Ovary (tissue), 9 donors: Measurements from ENCODE around the gene DHRS4L2. TPM values are rescaled to one million over a fixed set of nuclear protein-coding genes. Genes with fewer than 3 reads are reported as not detected.
"Not testable (repeated sequence)": the region's sequence is repeated elsewhere in the genome, so short reads cannot be mapped to it uniquely, and the experiment has no call there.

Source experiments
- DNase-seq, 5 donors: peaks; one replicate each; pipeline ENCODE4 v3.0.0-alpha.2; 2019 to 2020
- H3K27ac ChIP-seq, 2 donors: fragments of 200-600 bp; one replicate each; pipeline versions ENCODE4 v1.5.1 to v1.8.0; 2019 to 2022
- H3K27me3 ChIP-seq: fragments of 200-600 bp; one replicate; pipeline ENCODE4 v1.8.0; 2022
- H3K36me3 ChIP-seq: fragments of 200-600 bp; sonication (generic); one replicate; pipeline ENCODE4 v1.5.1; 2019
- H3K4me1 ChIP-seq: one replicate; pipeline ENCODE4 v1.8.1; 2013; ENCODE audit warnings: mild to moderate bottlenecking, moderate library complexity; ENCODE audit not compliant: insufficient read depth
- H3K4me3 ChIP-seq: fragments of 200-600 bp; sonication (generic); one replicate; pipeline ENCODE4 v1.5.1; 2017
- H3K9me3 ChIP-seq, 2 donors: fragments of 200-600 bp in 1 of 2; sonication (generic) in 1 of 2; one replicate each; pipeline versions ENCODE4 v1.5.1 to v1.8.1; 2013 to 2019; ENCODE audit warnings: mild to moderate bottlenecking in 1 of 2, moderate library complexity in 1 of 2
- EP300 ChIP-seq: sonication (generic); formaldehyde crosslinking; IDR thresholded peaks from one replicate; pipeline ENCODE4 v1.6.1; 2017; ENCODE audit warnings: antibody characterized with exemption
- POLR2A ChIP-seq: fragments of 450-650 bp; IDR thresholded peaks from one replicate; pipeline ENCODE4 v1.6.1; 2017; ENCODE audit warnings: antibody characterized with exemption, mild to moderate bottlenecking, moderate library complexity
- WGBS, 3 donors: extraction: QIAGEN DNeasy Blood & Tissue Kit in 1 of 3; methylation state at CpG; one replicate each; pipeline versions ENCODE4 v1.1.5 to v1.1.7; 2013 to 2017; 5-methylcytosine and 5-hydroxymethylcytosine counted together
- intact Hi-C, 4 donors: fragments of 100-400 bp; cut with DNase I; formaldehyde crosslinking; loops; one replicate each; pipeline versions ENCODE4 v1.11.0 to v1.15.1; 2022 to 2023
- polyA plus RNA-seq, 2 donors: library from polyadenylated mRNA; stranded (reverse); fragments of 200-250 nt in 1 of 2; fragments of 350-450 nt in 1 of 2; fragmentation: Illumina TruSeq in 1 of 2; extraction: RNeasy Lipid Tissue Mini Kit (QIAGEN cat#74804) in 1 of 2; gene quantifications; one replicate each; pipeline ENCODE4 v1.2.3, GENCODE V29; 2013 to 2014
- total RNA-seq, 7 donors: library from RNA; depleted of rRNA in 2 of 7; stranded (reverse); fragments of >200 nt in 2 of 7; fragmentation: NEBNext Ultra II Directional in 3 of 7; extraction: Animal tissue kit (Norgen Biotek cat#: 25700) in 3 of 7; gene quantifications; one replicate each; pipeline versions ENCODE4 v1.1.0 to v1.2.4, GENCODE V29; 2016 to 2023
- TF ChIP-seq, protein P1 (sequence below), 3 donors: fragments of 450-650 bp in 2 of 3; fragments of 200-600 bp in 1 of 3; IDR thresholded peaks; one replicate each; pipeline versions ENCODE4 v1.5.1 to v1.8.0; 2016 to 2022; ENCODE audit warnings: antibody characterized with exemption in 3 of 3, mild to moderate bottlenecking in 1 of 3
- donor health status: DM: no; HTN: no; CAD: no; lungs with moderate emphysema.
- donor health status: DM: no; HTN: no; CAD: no.
- donor health status: Bipolar disorder and iron deficiency.
- donor health status: DM: yes; HTN: yes; CAD: no.
- donor health status: DM: no; HTN: no; CAD: no.
- donor health status: DM: yes; HTN: yes; CAD: no.

DHRS4L2 gene
- total and polyA plus RNA-seq, 9 donors, result 7.7 to 33.1 (median 19.5) TPM

GRCh38 chr14:23973178-23973577 is 15.6 kb upstream of the DHRS4L2 start:
- 84 to 93% (median 91%) methylated on average over 8 of the region's 8 CpGs for WGBS, 3 donors
- not testable (repeated sequence) for H3K4me3 ChIP-seq, DNase-seq, H3K36me3 ChIP-seq, H3K9me3 ChIP-seq, H3K4me1 ChIP-seq, H3K27ac ChIP-seq, H3K27me3 ChIP-seq
- intact Hi-C loops, result loop anchor here (2.0 to 5.0 kb wide), 2 partner anchors 44 kb away; no protein-coding TSS in a partner anchor

- not testable (repeated sequence) for H3K9me3 ChIP-seq, H3K27me3 ChIP-seq, H3K4me1 ChIP-seq, H3K27ac ChIP-seq, H3K4me3 ChIP-seq, DNase-seq, H3K36me3 ChIP-seq
- intact Hi-C loops, result loop anchor here in 2 of 4 donors (5.0 kb wide), 1 partner anchor 43 kb away; no protein-coding TSS in a partner anchor
Measured at GRCh38 chr14:23974041-23974440, 14.7 kb upstream of the DHRS4L2 start.

- H3K27ac ChIP-seq, intact Hi-C loops, H3K9me3 ChIP-seq, DNase-seq, H3K4me1 ChIP-seq, H3K36me3 ChIP-seq, H3K4me3 ChIP-seq, H3K27me3 ChIP-seq: not testable (repeated sequence)
- 74 to 96% (median 81%) methylated on average over 2 of the region's 2 CpGs for WGBS, 3 donors
Measured at GRCh38 chr14:23977208-23977607, 11.5 kb upstream of the DHRS4L2 start.

- DNase-seq, H3K4me1 ChIP-seq, H3K36me3 ChIP-seq, H3K9me3 ChIP-seq, H3K27me3 ChIP-seq, H3K4me3 ChIP-seq, H3K27ac ChIP-seq: not testable (repeated sequence)
- WGBS, 3 donors, result 63 to 85% (median 84%) methylated on average over 9 to 10 of the region's 10 CpGs
- intact Hi-C loops, result loop anchor here in 1 of 4 donors (10.0 kb wide), 1 partner anchor 113 kb away; the partner anchor contains the start of gene PCK2
Measured at GRCh38 chr14:23981951-23982813, 6.5 kb upstream of the DHRS4L2 start.

- H3K27ac ChIP-seq, result no peak overlapping the region
- no peaks in the 10 kb centered on the region for H3K9me3 ChIP-seq
- H3K4me3 ChIP-seq, result no peak overlapping the region
- WGBS, 3 donors, result 79 to 85% (median 80%) methylated on average over 4 of the region's 4 CpGs
- intact Hi-C loops, result loop anchor here in 1 of 4 donors (10.0 kb wide), 1 partner anchor 110 kb away; the partner anchor contains the start of gene PCK2
- H3K36me3 ChIP-seq, result no peaks in the 10 kb centered on the region
- TF ChIP-seq POLR2A, result no peak
- no peak for TF ChIP-seq EP300
- TF ChIP-seq, protein P1, sequence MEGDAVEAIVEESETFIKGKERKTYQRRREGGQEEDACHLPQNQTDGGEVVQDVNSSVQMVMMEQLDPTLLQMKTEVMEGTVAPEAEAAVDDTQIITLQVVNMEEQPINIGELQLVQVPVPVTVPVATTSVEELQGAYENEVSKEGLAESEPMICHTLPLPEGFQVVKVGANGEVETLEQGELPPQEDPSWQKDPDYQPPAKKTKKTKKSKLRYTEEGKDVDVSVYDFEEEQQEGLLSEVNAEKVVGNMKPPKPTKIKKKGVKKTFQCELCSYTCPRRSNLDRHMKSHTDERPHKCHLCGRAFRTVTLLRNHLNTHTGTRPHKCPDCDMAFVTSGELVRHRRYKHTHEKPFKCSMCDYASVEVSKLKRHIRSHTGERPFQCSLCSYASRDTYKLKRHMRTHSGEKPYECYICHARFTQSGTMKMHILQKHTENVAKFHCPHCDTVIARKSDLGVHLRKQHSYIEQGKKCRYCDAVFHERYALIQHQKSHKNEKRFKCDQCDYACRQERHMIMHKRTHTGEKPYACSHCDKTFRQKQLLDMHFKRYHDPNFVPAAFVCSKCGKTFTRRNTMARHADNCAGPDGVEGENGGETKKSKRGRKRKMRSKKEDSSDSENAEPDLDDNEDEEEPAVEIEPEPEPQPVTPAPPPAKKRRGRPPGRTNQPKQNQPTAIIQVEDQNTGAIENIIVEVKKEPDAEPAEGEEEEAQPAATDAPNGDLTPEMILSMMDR (IDR thresholded peaks at IDR 0.05), result no peak
- no peak for DNase-seq
- no peaks in the 10 kb centered on the region for H3K27me3 ChIP-seq
- no peaks in the 10 kb centered on the region for H3K4me1 ChIP-seq
Measured at GRCh38 chr14:23984891-23985602, 3.7 kb upstream of the DHRS4L2 start.

- intact Hi-C loops, result loop anchor here in 1 of 4 donors (10.0 kb wide), 1 partner anchor 107 kb away; the partner anchor contains the start of gene PCK2
- H3K36me3 ChIP-seq, H3K9me3 ChIP-seq, DNase-seq, H3K27me3 ChIP-seq, H3K4me1 ChIP-seq: not testable (repeated sequence)
- H3K27ac ChIP-seq, result peak overlapping the region in 1 of 2 donors; percentile 39
- H3K4me3 ChIP-seq, result peak overlapping the region; percentile 23
- WGBS, 3 donors, result 69 to 80% (median 72%) methylated on average over 6 of the region's 6 CpGs
Measured at GRCh38 chr14:23988223-23988606, 514 bp upstream of the DHRS4L2 start.

DNA sequence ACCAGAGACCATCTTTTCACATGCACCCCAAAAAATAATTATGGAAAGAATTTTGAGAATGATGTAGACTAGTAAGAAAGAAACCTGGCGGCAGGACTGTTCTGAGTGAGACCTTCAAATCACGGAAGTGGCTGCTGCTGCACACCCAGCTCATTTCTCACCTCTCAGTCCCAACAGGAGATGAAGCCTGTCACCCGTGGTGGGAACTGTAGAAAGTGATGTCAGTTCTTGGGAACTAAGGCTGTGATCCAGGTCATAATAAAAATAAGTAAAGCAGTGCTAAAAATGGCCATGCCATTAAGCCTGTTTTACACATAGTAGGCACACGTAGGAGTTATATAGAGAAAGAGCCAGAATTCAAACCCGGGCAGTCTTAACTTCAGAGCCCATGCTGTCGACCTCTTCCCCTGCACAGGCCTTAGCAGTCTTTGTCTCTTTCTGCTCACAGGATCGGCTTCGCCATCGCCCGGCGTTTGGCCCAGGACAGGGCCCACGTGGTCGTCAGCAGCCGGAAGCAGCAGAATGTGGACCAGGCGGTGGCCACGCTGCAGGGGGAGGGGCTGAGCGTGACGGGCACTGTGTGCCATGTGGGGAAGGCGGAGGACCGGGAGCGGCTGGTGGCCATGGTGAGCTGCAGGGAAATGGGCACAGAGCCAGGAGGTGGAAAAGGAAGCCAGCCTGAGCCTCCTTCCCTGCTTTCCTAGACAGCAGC is 1.2 kb downstream of the DHRS4L2 start:
- H3K4me3 ChIP-seq, H3K36me3 ChIP-seq, H3K4me1 ChIP-seq, H3K27me3 ChIP-seq, H3K27ac ChIP-seq, H3K9me3 ChIP-seq: not testable (repeated sequence)
- intact Hi-C loops, result loop anchor here in 1 of 4 donors (10.0 kb wide), 1 partner anchor 105 kb away; the partner anchor contains the start of gene PCK2
- 84 to 87% (median 86%) methylated on average over 21 of the region's 21 CpGs for WGBS, 3 donors
- peak in 2 of 5 donors; percentile 44 to 50 for DNase-seq

DNA sequence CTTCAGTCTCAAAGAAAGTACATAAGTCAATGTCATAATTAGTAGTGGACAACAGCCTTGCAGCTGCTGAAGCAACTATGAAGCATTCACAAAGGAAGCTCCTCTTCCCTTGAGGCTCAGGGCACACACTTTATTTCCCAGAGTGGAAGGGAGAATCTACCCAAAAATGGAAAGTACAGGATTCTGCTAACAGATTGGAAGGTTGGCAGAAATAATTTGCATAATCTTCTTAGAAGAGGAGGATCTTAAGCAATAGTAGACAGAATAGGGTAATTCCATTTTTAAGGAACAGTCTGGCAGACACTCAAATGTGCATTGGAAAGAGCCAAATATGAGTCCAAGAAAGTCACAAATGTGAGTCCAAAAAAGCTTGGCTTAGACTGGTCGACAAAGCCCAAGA is 2.2 kb downstream of the DHRS4L2 start:
- H3K27me3 ChIP-seq, H3K27ac ChIP-seq, H3K4me1 ChIP-seq, intact Hi-C loops, DNase-seq, H3K4me3 ChIP-seq, H3K9me3 ChIP-seq, H3K36me3 ChIP-seq: not testable (repeated sequence)
- WGBS, 3 donors, result 58 to 84% (median 83%) methylated on average over 1 of the region's 1 CpG

DNA sequence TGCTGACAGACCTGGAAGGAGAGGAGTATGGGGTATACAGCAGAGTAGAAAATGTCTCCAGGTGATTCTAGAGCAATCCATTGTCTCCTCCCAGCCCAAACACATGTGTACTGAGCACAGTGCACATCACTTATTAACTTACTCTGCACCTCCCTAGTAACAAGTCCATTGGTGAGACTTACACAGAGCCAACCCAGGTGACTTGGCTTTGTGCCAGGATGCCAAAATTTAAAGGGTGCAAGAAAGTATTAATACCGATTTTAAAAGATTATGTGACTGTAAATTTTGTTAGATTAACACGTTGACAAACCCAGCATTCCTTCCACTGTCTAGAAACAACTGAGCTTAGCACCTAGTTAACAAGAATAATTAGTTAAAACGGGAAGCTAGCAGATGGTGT is 4.3 kb downstream of the DHRS4L2 start:
- H3K27ac ChIP-seq, DNase-seq, H3K4me3 ChIP-seq, H3K4me1 ChIP-seq, intact Hi-C loops, H3K27me3 ChIP-seq, H3K36me3 ChIP-seq, H3K9me3 ChIP-seq: not testable (repeated sequence)
- WGBS, 3 donors, result 69 to 75% (median 74%) methylated on average over 3 of the region's 3 CpGs

DNA sequence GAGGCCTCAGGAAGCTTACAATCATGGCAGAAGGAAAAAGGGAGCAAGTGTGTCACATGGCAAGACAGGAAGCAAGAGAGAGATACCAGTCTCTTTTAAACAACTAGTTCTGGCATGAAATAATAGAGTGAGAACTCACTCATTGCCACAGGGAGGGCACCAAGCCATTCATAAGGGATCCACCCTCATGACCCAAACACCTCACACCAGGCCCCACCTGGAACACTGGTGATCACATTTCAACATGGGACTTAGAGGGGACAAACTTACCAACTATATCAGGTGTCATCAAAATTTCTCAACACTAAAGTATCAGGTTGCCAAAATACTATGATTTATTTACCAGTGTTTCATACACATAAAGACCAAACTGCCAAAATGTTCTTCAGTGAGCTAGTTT is 7.3 kb downstream of the DHRS4L2 start:
- H3K27me3 ChIP-seq, H3K4me3 ChIP-seq, H3K36me3 ChIP-seq, intact Hi-C loops, H3K9me3 ChIP-seq, H3K4me1 ChIP-seq, H3K27ac ChIP-seq, DNase-seq: not testable (repeated sequence)
